ENCODE data around the gene PROP1. TPM values are rescaled to one million over a fixed set of nuclear protein-coding genes. Genes with fewer than 3 reads are reported as not detected.

Gene PROP1
- total and polyA plus RNA-seq, 2 of the 4 experiments (the other 2 are of a cell fraction): not detected

GRCh38 chr5:177982956-177983355 lies 13.1 kb downstream of the PROP1 start:
- Histone ChIP-seq H3K36me3 (ENCODE audit: control insufficient read depth, insufficient read depth, low read length) (no peaks in the 10 kb centered on the region), H2BK5ac (ENCODE audit: low read depth, low read length, poor library complexity, severe bottlenecking) (no peak overlapping the region), H3K9me1 (ENCODE audit: insufficient read depth, low read length) (no peaks in the 10 kb centered on the region), H3K4me1 (ENCODE audit: control insufficient read depth, insufficient read depth, low read length) (no peaks in the 10 kb centered on the region), H3K4me3 (ENCODE audit: insufficient read depth, low read depth, low read length) (no peak overlapping the region), H4K91ac (ENCODE audit: insufficient read depth, low read depth, low read length) (no peak overlapping the region), H3K9ac (ENCODE audit: low read depth, low read length) (no peak overlapping the region), H3K56ac (ENCODE audit: extremely low read depth, insufficient read depth, low read length) (no peak overlapping the region), H2AK5ac (ENCODE audit: low read depth, low read length) (no peak overlapping the region), H3K4ac (ENCODE audit: low read depth, low read length) (no peak overlapping the region), H2BK120ac (ENCODE audit: low read depth, low read length) (no peak overlapping the region), H2AFZ (replicated peaks; ENCODE audit: low read length, poor library complexity) (no peak overlapping the region), H4K20me1 (ENCODE audit: insufficient read depth, low read length) (no peaks in the 10 kb centered on the region), H3K27me3 (ENCODE audit: control insufficient read depth, insufficient read depth, low read length) (peaks cover 34% of the 10 kb centered on the region), H3K23ac (ENCODE audit: low read depth, low read length) (no peak overlapping the region), H4K8ac (ENCODE audit: low read depth in 2 of 2, low read length in 2 of 2) (no peak overlapping the region), H3K79me1 (ENCODE audit: low read depth in 1 of 2, low read length in 2 of 2) (no peaks in the 10 kb centered on the region), H3K4me2 (ENCODE audit: low read depth, low read length) (no peak overlapping the region), H3K14ac (replicated peaks; ENCODE audit: low read depth, low read length) (no peak overlapping the region), H3K9me3 (ENCODE audit: control insufficient read depth, insufficient read depth, low read length) (no peaks in the 10 kb centered on the region), H4K5ac (ENCODE audit: low read depth, low read length) (no peak overlapping the region), H3K18ac (ENCODE audit: low read depth, low read length) (no peak overlapping the region), H2BK20ac (ENCODE audit: low read depth, low read length) (no peak overlapping the region), H3K27ac (ENCODE audit: insufficient read depth, low read length) (no peak overlapping the region), H2AK9ac (replicated peaks; ENCODE audit: low read depth, low read length, poor library complexity) (no peak overlapping the region), H2BK15ac (ENCODE audit: low read depth, low read length) (no peak overlapping the region)
- dilution Hi-C loops (cut with HindIII; ENCODE audit: low sequenced_read_pairs, unreplicated experiment) (no loop called here), intact Hi-C loops (cut with micrococcal nuclease) (no loop called here), in situ Hi-C loops (cut with MboI; ENCODE audit: low sequenced_read_pairs) (no loop called here)
- 62% methylated on average over 2 of the region's 5 CpGs; no CpG with 5 or more reads in 1 of the 2 experiments for WGBS, 2 experiments (ENCODE audit: extremely low coverage in 2 of 2, insufficient read length in 1 of 2)
- POLR2A ChIA-PET (ENCODE audit: unreplicated experiment): no interaction called here
- no TSS peak for BruUV-seq (replicated peaks)
- TF ChIP-seq NFE2L2 (IDR thresholded peaks at IDR 0.05; ENCODE audit: low read depth, low read length): no peak
- no peak for TF ChIP-seq CEBPB (IDR thresholded peaks at IDR 0.05; ENCODE audit: low read depth, low read length)
- no peak for TF ChIP-seq BHLHE40 (IDR thresholded peaks at IDR 0.05; ENCODE audit: low read depth, low read length)
- no peak for TF ChIP-seq FOS (IDR thresholded peaks at IDR 0.05; ENCODE audit: low read depth, low read length)
- TF ChIP-seq CHD1 (IDR thresholded peaks at IDR 0.05; ENCODE audit: low read depth, low read length): no peak
- no peak for TF ChIP-seq SMC3 (IDR thresholded peaks at IDR 0.05; ENCODE audit: low read depth, low read length)
- no peak for TF ChIP-seq MAFK (IDR thresholded peaks at IDR 0.05; ENCODE audit: low read depth, low read length)
- no peak for TF ChIP-seq CTCF (conservative IDR thresholded peaks at IDR 0.05; ENCODE audit: low read depth, low read length)
- TF ChIP-seq RCOR1 (IDR thresholded peaks at IDR 0.05; ENCODE audit: insufficient replicate concordance, low read length): no peak
- TF ChIP-seq RFX5 (IDR thresholded peaks at IDR 0.05; ENCODE audit: low read depth, low read length): no peak
- TF ChIP-seq ELK1 (IDR thresholded peaks at IDR 0.05; ENCODE audit: borderline replicate concordance, low read depth, low read length): no peak
- TF ChIP-seq, protein P1, sequence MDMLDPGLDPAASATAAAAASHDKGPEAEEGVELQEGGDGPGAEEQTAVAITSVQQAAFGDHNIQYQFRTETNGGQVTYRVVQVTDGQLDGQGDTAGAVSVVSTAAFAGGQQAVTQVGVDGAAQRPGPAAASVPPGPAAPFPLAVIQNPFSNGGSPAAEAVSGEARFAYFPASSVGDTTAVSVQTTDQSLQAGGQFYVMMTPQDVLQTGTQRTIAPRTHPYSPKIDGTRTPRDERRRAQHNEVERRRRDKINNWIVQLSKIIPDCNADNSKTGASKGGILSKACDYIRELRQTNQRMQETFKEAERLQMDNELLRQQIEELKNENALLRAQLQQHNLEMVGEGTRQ (IDR thresholded peaks at IDR 0.05; ENCODE audit: low read depth, low read length): no peak
- TF ChIP-seq POLR2A (IDR thresholded peaks at IDR 0.05; ENCODE audit: low read depth, low read length): no peak
- TF ChIP-seq MAZ (IDR thresholded peaks at IDR 0.05; ENCODE audit: borderline replicate concordance, low read depth, low read length): no peak
- TF ChIP-seq MXI1 (IDR thresholded peaks at IDR 0.05; ENCODE audit: borderline replicate concordance, low read depth, low read length): no peak
- CTCF ChIA-PET: no interaction called here
- ATAC-seq (ENCODE audit: low read depth) (no peak), DNase-seq (no peak)
